ENCODE measurements around the gene PIGH.

The PIGH gene

DNA sequence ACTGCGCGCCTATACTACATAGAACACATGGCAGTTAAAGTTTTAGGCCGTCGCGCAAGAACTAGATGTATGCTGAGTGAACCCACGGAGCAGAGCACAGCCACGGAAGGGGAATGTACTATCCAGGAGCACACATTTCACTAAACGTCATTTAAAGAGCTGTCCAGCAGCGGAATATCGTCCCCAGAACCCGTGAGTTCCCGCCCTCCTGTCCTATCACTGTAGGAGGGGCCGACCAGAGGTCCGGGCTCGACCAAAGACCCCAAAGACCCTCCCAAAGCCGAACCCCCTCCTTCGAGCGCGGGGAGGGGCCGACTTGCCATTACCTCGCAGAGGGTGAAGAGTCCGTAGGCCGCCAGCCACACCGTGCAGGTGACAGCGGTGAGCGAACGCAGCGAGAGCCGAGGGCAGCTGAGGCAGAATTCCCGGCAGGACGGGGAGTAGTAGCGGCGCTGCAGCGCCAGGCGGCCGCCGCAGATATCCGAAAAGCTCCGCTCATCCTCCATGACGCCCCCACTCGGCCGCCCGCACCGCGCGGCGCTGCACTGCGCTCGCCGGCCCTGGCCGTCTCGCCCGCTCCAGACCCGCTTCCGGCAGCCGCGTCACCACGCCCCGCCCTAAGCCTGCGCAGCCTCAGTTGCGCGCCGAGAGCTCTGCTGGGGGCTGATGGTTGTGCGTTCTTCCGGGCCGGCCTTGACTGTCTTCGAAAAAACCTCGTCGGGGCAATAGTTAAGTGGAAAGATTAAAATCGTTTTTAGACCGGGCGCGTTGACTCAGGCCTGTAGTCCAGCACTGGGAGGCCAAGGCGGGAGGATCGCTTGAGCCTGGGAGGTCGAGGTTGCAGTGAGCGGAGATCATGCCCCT lies at the start of gene PIGH:
Gene PIGH (minus strand): TSS at position 571 of the 864 bp plus-strand sequence. CDS start 65 bp downstream, at position 506.
- Histone ChIP-seq H3K4me1 (peaks cover 18% of the 10 kb centered on the region), H3K9me3 (peaks cover 29% of the 10 kb centered on the region), H3K27ac (0 out of 2 replicates have a peak within 1 kb of the TSS, but pooled peaks have one; percentile 35), H3K4me2 (peak within 1 kb of the TSS; percentile 59), H3K9ac (peak within 1 kb of the TSS; percentile 74), H4K20me1 (no peaks in the 10 kb centered on the region), H3K36me3 (no peaks in the 10 kb centered on the region), H3K27me3 (peaks cover 17% of the 10 kb centered on the region; the same call in 1 of the 2 replicates), H3K4me3 (peak within 1 kb of the TSS; percentile 73)
- no peak for TF ChIP-seq Cebpa-rat (IDR thresholded peaks at IDR 0.05)

DNA sequence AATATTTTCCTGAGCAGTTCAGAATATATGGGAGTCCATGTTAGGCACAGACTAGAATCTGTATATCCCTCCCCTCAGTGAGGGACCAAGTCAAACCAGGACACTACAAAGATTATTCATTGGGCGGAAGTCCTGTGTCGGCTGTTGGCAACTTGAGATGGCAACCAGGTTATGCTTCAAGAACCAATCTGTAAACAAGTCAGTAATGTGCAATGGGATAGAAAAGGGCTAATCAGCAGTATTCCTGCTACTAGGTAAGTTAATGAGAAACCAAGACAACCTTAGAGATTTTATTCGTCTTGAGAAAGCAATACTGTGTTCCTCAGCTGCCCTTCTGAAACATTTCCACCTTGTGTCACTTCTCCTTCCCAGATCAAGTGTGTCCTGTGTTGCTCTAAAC lies 46.1 kb upstream of the PIGH start:
- H3K4me1 ChIP-seq, result no peaks in the 10 kb centered on the region
- H3K4me3 ChIP-seq, result no peak overlapping the region
- H3K9me3 ChIP-seq, result no peaks in the 10 kb centered on the region
- peaks cover 55% of the 10 kb centered on the region for H3K36me3 ChIP-seq
- no peak for TF ChIP-seq Cebpa-rat (IDR thresholded peaks at IDR 0.05)
- no peak overlapping the region for H3K9ac ChIP-seq
- H3K27ac ChIP-seq, result no peak overlapping the region
- no peaks in the 10 kb centered on the region for H3K27me3 ChIP-seq
- H4K20me1 ChIP-seq, result no peaks in the 10 kb centered on the region
- no peak overlapping the region for H3K4me2 ChIP-seq

- no peaks in the 10 kb centered on the region for H3K4me1 ChIP-seq
- no peak overlapping the region for H3K4me3 ChIP-seq
- no peaks in the 10 kb centered on the region for H4K20me1 ChIP-seq
- H3K4me2 ChIP-seq, result no peak overlapping the region
- no peak for TF ChIP-seq Cebpa-rat (IDR thresholded peaks at IDR 0.05)
- no peaks in the 10 kb centered on the region for H3K9me3 ChIP-seq
- no peak overlapping the region for H3K27ac ChIP-seq
- no peaks in the 10 kb centered on the region for H3K27me3 ChIP-seq
- H3K36me3 ChIP-seq, result peaks cover 48% of the 10 kb centered on the region
- no peak overlapping the region for H3K9ac ChIP-seq
These were observed 45.3 kb upstream of the PIGH start for GRCh38 chr14:67645414-67645813.

DNA sequence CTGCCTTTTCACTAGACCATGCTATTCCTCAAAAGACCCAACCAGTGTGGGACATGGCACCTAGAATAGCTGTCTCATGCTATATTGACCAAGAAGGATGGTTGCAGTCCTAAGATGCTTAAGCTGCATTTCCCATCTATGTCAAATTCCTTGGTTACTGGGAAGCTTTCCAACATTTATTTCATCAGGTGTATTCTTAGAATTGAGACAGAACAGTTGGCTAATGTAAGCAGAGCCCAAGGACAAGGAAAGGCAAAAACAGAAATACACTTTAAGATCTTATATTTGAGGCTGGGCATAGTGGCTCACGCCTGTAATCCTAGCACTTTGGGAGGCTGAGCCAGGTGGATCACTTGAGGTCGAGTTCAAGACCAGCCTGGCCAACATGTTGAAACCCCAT lies 44.4 kb upstream of the PIGH start:
- TF ChIP-seq Cebpa-rat (IDR thresholded peaks at IDR 0.05), result no peak
- Histone ChIP-seq H3K9ac (no peak overlapping the region), H3K27ac (no peak overlapping the region), H4K20me1 (no peaks in the 10 kb centered on the region), H3K36me3 (peaks cover 38% of the 10 kb centered on the region), H3K4me3 (no peak overlapping the region), H3K27me3 (no peaks in the 10 kb centered on the region), H3K4me1 (no peaks in the 10 kb centered on the region), H3K4me2 (no peak overlapping the region), H3K9me3 (no peaks in the 10 kb centered on the region)

- H3K9ac ChIP-seq, result no peak overlapping the region
- no peak overlapping the region for H3K27ac ChIP-seq
- H3K4me2 ChIP-seq, result no peak overlapping the region
- no peak for TF ChIP-seq Cebpa-rat (IDR thresholded peaks at IDR 0.05)
- H4K20me1 ChIP-seq, result no peaks in the 10 kb centered on the region
- no peak overlapping the region for H3K4me3 ChIP-seq
- no peaks in the 10 kb centered on the region for H3K4me1 ChIP-seq
- H3K27me3 ChIP-seq, result no peaks in the 10 kb centered on the region
- H3K9me3 ChIP-seq, result no peaks in the 10 kb centered on the region
- H3K36me3 ChIP-seq, result peaks cover 31% of the 10 kb centered on the region
These were observed 43.6 kb upstream of the PIGH start for GRCh38 chr14:67643713-67644112.

- Histone ChIP-seq H3K4me3 (no peak overlapping the region), H3K9me3 (no peaks in the 10 kb centered on the region), H3K27me3 (no peaks in the 10 kb centered on the region), H3K4me2 (no peak overlapping the region), H4K20me1 (no peaks in the 10 kb centered on the region), H3K4me1 (no peaks in the 10 kb centered on the region), H3K9ac (no peak overlapping the region), H3K36me3 (peaks cover 17% of the 10 kb centered on the region), H3K27ac (no peak overlapping the region)
- no peak for TF ChIP-seq Cebpa-rat (IDR thresholded peaks at IDR 0.05)
These were observed 42.1 kb upstream of the PIGH start for GRCh38 chr14:67641902-67642749.

- H3K36me3 ChIP-seq, result peaks cover 11% of the 10 kb centered on the region
- H3K9ac ChIP-seq, result no peak overlapping the region
- no peak overlapping the region for H3K4me3 ChIP-seq
- no peaks in the 10 kb centered on the region for H3K4me1 ChIP-seq
- no peak overlapping the region for H3K4me2 ChIP-seq
- H3K9me3 ChIP-seq, result no peaks in the 10 kb centered on the region
- no peaks in the 10 kb centered on the region for H3K27me3 ChIP-seq
- no peak overlapping the region for H3K27ac ChIP-seq
- no peaks in the 10 kb centered on the region for H4K20me1 ChIP-seq
- no peak for TF ChIP-seq Cebpa-rat (IDR thresholded peaks at IDR 0.05)
These were observed 41.4 kb upstream of the PIGH start for GRCh38 chr14:67641480-67641879.

DNA sequence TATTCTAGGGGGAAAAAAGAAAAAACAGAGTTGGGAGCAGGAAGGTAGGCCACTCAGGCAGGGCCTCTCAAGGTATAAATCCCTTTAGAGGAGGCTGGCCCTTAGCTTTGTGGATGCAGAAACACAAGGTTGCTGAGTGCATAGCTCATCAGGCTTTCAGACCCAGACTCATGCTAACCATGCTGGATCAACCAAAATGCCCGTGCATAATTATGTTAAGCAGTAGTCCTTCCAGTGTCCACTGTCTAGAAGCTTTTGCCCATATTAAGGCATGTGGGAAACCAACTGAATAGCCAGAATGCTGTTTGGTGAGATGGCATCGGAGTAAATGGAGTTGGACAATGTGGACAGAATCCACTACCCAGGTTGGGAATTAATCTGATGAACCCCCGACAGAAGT lies 38.6 kb upstream of the PIGH start:
- no peak for TF ChIP-seq Cebpa-rat (IDR thresholded peaks at IDR 0.05)

DNA sequence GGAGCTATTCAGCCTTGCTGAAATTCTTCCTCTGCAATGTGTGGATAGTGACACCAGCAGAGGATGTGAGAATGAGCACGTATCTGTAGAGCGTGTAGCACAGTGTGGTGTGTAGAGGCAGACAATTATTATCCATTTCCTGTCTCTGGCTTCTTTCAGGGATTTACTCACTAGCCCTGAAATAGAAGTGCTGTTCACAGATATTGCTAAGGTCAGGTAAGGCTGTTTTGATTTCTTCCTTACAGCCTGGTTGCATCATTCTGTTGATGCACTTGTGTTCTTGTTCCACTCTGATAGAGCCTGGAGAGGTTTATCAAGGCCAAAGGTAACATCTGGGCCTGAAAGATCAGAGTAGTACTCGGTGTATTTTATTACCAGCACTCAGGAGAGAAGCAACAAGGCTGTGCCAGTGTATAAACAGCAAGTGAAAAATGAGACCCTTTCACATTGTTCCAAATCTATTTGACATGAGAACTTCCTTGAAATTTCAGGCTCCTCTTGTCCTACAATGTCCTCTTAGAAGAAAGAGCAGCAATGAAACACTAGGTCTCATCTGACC lies 36.4 kb upstream of the PIGH start:
- no peak overlapping the region for H3K4me3 ChIP-seq
- H3K4me2 ChIP-seq, result no peak overlapping the region
- no peaks in the 10 kb centered on the region for H4K20me1 ChIP-seq
- H3K4me1 ChIP-seq, result no peaks in the 10 kb centered on the region
- H3K27ac ChIP-seq, result no peak overlapping the region
- no peak for TF ChIP-seq Cebpa-rat (IDR thresholded peaks at IDR 0.05)
- no peak overlapping the region for H3K9ac ChIP-seq
- no peaks in the 10 kb centered on the region for H3K9me3 ChIP-seq
- no peaks in the 10 kb centered on the region for H3K27me3 ChIP-seq
- no peaks in the 10 kb centered on the region for H3K36me3 ChIP-seq

More for the DNA sequence above, 38.6 kb upstream of the PIGH start:
- Histone ChIP-seq H3K4me3 (no peak overlapping the region), H3K4me2 (no peak overlapping the region), H3K27me3 (no peaks in the 10 kb centered on the region), H4K20me1 (no peaks in the 10 kb centered on the region), H3K9me3 (no peaks in the 10 kb centered on the region), H3K27ac (no peak overlapping the region), H3K4me1 (no peaks in the 10 kb centered on the region), H3K36me3 (no peaks in the 10 kb centered on the region), H3K9ac (no peak overlapping the region)
